NCI-H1092 (cell line): ENCODE results near the gene PYGB.
"Not testable (repeated sequence)": the region's sequence is repeated elsewhere in the genome, so short reads cannot be mapped to it uniquely, and the experiment has no call there.

Experiments used
- DNase-seq: peaks from one replicate; lab custom pipeline; 2025; lab: John Stamatoyannopoulos, UW

PYGB gene

DNA sequence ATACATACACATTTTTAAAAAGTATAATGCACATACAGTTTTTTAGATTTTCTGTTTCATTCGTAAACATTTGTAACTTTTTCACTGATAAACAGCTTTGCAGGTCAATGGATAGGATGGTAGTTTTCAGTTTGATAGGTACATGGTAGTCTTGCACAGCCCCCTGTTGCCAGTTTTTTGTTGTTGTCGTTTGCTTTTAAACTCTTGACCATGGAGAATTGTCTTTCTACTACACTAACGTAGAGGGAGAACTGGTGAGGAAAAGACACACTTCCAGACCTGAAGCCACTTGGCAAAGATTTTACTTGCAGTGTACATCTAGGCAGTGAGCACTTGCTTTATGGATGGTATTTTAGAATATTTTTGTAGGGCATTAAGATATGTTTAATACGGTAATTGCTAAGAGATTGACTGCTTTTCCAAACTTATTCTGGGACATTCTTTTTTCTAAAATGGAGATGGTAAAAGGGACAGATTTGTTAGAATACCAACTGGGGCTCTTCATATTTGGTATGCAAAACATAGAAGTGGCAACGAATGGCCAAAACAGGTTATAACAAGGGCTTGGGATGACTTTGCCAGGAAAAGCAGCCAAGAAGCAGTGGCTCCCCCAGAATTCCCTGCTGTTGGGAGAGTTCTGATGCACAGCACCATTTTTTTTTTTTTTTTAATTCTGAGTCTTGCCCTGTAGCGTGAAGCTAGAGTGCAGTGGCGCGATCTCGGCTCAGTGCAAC is 1.5 kb downstream of the PYGB start:
- no peak for DNase-seq

DNA sequence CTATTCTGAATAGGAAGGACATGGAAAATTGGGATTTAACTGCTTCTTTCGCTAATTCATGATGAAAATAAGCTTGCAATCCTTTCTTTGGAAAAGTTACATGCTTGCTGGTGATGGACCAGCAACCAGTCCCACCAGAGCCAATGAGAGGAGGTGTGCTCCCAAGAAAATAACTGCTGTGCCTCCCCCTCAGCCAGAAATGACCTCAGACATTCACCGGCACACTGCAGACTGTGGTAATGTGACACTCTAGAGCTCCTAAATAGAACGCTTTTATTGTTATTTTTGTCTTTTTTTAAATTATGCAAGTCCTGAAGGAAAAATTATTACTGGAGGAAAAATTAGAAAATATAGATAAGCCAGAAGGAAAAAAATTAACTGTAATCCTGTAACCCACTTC is 2.6 kb downstream of the PYGB start:
- DNase-seq = no peak

DNA sequence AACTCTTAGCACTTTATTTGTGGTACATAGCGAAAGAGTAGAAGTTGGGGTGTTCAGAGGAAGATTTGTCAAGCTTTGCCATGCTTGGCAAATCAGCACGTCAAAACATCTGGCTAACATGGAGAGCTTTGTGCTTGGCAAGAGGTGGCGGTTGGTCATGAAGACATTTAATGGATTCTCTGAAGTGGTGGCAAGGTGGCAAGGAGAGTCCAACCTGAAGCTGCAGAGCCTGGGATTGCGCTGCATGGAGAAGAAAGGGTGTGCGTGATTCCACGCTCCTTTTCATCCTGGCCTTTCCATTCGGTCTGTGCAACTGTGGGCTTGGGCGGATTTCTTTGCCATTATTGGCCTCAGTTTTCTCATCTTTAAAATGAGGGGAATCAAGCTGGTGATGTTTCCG is 3.1 kb downstream of the PYGB start:
- no peak for DNase-seq

DNA sequence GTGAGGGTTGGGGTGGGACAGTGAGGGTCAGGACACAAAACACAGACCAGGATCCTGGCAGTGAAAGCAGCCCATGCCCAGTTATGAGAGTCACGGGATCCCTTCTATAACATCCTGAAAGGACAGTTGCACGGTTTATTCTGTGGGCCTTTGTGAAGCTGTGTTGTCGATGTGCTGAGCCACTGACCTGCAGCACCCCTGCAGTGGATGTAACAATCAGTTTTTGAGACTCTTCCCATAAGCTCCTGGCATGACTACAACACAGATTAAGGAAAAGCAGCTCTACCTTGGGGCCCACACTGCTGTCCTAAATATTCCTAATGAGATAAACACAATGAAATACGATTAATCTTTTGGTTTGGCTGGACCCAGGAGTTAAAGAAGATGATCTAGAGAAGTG is 3.7 kb downstream of the PYGB start:
- no peak for DNase-seq

DNA sequence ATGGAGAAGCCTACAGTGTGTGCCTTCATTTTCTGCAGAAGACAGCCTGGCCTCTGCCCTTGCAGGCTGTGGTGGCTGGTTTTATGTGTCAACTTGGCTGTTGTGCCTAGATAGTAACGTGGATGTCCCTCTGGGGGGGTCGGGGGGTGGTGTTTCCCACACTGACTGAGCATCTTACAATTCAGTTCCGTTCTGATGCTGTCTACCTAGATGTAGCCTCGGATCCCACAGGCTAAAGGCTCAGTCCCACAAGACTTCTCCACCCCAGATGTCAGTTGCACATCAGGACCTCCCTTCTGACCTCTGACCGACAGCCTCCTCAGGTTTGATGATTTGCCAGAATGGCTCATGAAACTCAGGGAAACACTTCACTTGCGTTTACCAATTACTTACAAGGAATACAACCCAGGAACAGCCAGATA is 4.4 kb downstream of the PYGB start:
- no peak for DNase-seq

DNA sequence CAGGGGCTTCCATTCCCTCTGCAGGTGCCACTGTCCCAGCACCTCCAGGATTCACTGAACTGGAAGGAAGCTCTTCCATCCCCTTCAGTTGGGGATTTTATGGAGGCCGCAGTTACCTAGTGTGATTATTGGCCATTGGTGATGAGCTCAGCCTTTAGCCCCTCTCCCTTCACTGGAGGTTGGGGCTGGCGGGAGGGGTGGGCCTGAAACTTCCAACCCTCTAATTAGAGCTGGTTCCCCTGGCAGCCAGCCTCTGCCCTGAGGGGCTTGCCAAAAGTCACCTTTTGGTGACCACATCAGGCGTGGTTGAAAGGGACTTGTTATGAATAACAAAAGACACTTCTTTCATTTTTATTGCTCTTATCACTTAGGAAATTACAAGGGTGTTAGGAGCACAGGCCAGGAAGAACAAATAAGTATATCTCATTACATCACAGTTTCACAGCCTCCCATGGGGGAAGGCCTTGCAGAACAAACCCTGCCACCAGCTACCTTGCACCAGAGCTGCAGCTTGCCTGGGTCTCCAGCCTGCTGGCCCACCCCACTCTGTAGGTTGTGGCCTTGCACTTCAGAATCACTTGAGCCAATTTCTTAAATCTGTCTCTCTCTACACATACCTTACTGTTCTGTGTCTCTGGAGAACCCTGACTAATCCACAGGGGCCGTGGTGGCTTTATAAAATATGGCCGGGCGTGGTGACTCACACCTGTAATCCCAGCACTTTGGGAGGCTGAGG is 5.0 kb downstream of the PYGB start:
- no peak for DNase-seq

DNA sequence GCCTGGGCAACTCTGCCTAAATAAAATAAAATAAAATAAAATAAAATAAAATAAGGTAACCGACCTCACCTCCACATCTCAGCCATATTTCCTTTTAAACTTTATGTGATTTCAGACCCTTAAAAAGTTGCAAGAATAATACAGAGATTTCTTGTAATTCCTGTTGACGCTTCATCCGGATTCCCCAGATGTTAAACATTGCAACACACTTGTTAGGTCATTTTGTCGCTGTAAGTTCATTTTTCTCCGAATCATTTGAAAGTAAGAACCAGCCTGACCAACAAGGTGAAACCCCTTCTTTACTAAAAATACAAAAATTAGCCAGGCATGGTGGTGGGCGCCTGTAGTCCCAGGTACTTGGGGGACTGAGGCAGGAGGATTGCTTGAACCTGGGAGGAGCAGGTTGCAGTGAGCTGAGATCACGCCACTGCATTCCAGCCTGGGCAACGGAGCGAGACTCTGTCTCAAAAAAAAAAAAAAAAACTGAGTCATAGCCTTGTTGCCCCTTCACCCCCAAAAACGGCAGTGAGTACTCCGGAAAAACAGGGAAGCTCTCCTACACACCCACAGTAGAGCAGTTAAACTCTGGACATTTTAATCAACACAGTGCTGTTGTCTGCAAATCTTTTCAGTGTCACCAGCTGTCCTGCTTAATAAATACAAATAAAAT is 5.9 kb downstream of the PYGB start:
- DNase-seq = no peak

DNA sequence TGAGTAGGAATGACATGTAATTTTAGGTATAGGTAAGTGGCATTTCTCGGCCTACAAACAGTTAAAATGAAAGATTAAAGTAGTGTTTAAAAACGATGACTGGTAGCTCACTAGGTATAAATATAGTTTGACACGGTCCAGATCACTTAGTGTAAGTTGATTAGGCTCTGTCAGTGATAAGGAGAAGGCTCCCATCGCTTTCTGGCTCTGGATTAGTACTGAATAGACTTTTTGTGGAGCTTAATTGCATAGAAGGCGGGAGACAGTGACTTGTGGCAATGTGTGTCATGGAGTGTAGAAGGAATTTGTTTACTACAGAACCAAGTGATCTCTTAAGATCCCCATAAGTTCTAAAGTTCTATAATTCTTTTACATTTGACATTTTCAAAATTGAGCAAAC is 6.7 kb downstream of the PYGB start:
- DNase-seq = no peak

DNA sequence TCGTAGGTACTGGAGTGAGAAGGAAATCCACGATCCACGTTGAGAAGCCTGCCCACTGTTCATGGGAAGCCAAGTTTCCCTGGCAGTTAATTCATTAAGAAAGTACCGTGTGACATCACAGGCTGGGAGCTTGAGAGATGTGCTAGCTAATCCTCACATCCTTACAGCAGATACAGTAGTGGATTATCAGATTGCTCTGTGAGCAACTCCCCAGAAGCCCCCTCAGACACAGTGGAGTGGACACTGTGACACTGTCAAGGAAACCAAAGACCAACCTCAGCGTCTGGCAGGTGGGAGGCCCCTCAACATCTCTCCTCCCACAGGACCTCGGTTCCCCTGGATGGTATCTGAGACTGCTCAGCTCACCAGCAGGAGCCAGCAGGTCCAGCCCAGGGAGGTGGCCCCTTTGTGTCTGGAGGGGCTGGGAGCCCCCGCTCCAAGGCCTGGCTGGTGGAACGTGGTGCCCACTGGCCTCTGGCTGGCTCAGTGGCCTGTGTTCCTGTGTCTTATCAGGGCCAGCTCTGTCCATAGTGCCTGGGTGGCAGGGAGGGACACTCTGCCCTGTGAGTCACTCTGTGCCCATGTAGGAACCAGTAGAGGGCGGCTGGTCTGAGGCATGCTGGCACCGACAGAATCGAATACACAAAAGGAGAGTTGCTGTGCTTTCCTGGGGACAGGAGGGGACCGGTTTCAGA is 7.2 kb downstream of the PYGB start:
- DNase-seq = no peak

DNA sequence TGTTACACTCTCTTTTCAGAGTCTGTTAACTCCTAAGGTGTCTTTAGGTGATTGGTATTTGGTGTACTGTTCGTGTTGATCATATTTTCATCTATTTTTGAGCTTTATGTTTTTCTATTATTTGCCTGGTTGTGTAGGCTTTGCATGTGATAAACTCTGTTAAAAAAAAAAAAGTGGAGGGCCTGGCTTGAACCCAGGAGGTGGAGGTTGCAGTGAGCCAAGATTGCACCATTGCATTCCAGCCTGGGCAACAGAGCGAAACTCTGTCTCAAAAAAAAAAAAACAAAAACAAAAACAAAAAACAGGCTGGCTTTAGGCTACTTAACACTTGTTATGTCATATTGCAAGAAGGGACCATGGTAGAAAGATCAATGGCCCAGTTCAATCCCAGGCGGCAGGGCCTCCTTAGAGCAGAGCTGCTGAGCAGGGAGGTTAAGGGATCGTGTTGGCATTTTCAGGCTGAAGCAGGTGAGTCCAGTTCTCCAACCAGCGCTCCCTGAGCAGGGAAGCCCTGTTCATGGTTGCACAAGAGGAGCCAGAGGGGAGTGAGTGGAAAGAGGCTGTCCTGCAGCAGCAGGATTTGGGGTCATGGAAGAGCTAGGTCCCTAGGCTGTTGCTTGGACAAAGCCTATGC is 8.5 kb downstream of the PYGB start:
- DNase-seq = no peak

DNA sequence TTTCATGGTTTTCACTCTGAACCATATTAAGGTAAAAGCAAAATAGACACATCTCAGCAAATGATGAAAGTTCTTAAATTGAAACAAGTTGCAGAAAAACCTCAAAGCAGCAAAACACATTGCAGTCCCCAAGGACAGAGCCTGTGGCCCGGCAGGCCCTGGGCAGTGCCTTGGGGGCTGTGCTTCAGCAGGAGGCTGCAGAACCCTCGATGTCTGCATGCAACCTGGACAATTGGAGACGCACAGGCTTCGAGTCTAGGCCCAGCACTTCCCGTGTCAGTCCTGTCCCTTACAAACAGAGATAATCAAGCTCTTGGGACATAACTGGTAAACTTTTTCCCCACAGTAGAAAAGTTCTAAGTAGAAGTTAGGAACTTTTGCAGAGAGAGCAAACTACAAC is 9.2 kb downstream of the PYGB start:
- no peak for DNase-seq

DNA sequence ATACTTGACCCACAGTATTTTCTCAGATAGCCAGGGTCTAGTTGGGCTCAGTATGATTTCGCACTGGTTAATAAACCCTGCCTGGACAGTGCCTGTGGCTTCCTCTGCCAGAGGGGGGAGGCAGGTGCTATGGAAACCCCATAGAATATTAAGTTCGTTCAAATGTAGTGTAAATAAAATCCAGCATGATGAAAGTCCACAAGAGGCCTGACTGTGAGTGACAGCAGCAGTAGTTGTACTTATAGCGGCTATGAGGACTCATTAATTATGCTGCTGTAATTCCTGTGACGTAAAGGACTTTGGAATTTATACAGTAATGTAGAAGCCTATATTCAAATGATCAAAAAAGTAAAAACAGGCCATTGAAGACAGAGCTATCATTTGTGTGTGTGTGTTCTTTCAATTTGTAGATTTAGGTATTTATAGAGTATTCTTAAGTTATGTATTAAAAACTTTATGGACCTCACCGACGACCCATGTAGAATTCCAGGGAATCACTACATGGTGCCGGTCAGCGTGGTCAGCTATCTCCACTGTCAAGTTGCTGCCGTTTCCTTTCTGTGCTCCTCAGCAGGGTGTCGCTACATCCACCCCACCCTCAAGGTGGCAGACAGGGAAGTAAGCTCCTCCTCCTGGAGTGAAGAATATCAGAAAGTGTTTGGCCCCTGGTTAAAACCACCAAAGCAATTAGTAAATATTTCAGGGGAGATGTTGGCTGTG is 10.0 kb downstream of the PYGB start:
- no peak for DNase-seq

DNA sequence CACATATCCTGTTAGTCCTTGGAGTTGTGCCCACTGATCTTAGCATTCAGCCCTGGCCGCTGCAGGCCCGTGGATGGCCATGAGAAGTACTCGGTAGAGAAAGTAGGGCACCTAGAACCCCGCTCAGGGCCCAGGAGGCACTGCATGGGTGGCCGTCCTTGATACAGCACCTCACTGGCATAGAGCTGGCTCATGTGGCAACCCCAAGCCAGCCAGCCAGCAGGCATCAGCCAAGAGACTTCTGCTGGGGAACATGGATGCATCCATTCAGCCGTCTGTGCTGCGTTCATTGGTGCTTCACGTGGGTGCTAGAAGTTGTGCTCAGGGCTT is 10.6 kb downstream of the PYGB start:
- no peak for DNase-seq

DNA sequence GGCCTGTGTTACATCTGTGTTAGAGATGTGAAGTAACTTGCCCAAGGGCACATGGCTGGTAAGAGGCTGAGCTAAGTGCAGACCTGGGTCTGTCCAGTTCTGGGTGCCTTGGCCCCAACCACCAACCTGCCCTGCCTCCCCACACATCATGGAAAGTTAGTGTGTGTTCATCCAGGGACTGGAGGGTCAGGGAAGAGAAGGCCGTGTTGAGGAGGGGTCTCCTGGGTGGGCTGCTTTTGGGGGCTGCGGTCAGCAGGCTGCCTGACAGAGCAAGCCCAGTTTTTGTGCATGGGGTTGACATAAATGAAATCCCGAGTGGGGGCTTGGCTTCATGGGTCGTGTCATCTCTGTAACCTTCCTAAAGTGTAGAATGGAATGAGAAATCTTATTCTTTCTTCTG is 10.9 kb downstream of the PYGB start:
- DNase-seq = no peak

DNA sequence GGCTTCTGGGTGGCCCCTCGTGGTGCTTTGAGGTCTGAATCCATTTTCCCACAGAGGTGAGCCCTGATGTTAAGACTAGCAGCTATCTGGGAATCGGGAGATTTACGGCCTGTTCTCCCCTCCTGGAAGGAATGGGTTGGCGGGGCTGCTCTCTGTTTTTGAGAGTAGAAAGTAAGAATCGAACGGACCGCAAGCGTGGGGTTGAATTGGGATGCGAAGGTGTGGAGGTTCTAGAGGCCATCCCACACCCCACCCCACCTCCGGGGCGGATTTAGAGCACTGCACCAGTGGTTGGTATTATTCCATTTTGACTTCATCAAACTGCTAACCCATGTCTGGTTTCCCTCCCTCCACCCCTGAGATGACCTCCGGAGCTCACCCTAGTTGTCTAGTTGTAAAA is 11.5 kb downstream of the PYGB start:
- DNase-seq = no peak

DNA sequence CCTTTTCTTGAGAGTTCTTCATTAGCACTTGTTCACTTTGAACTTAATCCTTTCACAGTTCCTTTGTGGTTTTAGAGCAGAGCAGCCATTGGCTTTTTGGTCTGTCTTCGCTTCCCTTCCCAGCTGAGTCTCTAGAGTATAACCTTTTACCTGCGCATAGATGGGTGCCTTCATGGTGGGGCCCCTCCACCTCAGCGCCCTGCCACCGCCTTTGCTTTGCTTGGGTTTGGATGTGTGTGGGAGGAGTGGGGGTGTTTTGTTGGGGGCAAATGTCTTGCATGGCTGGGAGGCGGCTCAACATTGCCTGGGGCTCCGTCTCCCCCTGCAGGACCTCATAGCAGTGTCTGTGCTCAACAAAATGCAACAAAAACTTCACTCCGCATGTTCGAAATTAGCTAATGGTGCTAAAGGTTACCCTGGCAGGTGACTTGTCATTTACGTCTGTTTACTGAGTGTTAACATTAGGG is 11.9 kb downstream of the PYGB start:
- DNase-seq = no peak

DNA sequence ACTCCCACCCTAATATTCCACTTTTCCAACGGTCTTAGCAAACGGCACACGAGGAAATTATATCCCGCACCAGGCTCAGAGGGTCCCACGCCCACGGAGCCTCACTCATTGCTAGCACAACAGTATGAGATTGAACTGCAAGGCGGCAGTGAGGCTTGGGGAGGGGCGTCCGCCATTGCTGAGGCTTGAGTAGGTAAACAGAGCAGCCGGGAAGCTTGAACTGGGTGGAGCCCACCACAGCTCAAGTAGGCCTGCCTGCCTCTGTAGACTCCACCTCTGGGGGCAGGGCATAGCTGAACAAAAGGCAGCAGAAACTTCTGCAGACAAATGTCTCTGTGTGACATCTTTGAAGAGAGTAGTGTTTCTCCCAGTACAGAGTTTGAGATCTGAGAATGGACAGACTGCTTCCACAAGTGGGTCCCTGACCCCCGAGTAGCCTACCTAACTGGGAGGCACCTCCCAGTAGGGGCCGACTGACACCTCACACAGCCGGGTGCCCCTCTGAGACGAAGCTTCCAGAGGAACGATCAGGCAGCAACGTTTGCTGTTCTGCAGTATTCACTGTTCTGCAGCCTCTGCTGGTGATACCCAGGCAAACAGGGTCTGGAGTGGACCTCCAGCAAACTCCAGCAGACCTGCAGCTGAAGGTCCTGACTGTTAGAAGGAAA is 13.0 kb downstream of the PYGB start:
- not testable (repeated sequence) for DNase-seq

DNA sequence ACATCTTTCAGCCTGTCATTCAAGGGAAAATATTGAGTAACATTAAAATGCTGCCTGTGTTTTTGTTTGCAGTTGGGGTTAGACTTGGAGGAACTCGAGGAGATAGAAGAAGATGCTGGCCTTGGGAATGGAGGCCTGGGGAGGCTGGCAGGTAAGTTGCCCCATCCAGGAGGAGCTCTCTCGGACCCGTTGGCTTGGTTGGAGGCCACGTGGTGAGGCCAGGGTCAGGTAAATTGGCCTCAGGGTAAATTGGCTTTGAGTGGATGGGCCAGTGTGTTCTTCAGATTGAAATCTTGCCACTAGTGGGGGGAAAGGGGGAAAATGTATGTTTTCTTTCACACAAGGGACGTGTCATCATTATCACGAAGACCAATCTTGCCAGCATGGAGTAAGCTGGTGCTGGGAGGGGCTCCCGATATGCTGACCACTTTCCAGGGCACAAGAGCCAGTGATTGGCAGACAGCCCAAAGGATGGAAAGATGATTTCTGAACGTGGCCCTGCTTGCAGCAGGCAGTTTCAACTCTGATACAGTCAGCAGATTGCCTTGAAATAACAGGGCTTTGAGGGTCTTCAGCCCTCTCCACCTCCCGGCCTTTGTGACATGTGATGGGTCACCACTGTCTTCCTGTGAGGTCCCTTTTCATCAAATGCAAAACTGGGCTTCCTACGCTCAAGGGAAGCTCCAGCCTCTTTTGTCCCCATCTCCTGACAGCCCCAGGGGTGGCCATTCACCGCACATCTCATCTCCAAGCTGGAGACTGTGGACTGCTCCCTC is 21.4 kb downstream of the PYGB start:
- DNase-seq = no peak

DNA sequence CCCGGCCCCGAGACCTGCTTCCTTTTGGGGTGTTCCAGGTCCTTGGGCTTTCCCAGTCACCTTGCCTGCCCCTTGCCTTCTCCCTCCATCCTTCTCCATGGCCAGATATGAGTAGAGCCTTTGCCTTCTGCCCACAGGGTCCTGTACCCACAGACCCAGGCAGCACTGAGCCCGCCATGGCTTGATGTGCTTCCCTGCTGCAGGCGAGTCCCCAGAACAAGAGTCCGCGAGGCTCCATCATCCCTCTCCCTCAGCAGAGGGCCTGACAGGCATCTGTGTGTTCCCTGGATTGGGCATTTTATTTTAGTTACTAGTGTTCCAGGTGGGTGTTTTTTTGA is 21.9 kb downstream of the PYGB start:
- DNase-seq = no peak

DNA sequence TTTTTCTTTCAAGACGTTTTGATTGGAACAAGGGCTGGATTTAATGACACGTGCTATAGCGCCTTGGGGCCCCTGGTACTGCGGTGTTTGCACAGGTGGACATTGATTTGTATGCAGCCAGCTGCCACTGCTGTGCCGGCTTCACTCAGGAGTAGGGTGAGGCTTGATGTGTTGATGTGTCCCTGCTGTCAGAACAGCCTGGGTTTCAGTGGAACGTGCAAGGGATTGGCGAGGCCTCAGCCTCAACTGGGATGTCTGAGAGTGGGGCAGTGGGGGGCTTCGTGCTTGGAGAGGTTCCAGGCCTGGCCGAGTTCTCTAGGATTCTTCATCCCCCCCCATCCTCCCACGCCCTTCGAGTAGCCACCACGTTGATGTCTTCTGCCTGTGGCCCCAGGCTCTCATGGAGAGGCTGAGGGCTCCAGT is 23.0 kb downstream of the PYGB start:
- DNase-seq = peak; percentile 40
